HepG2 (cell line): Measurements from ENCODE around the gene SPACA9. TPM values are rescaled to one million over a fixed set of nuclear protein-coding genes. Genes with fewer than 3 reads are reported as not detected.

Experiments used
- ATAC-seq: fragments of 200-7000 bp; cut with Tn5 transposase; 3 replicates; pipeline ENCODE4 v1.9.1; 2020; ENCODE audit warnings: mild to moderate bottlenecking, moderate library complexity
- BruUV-seq: library from RNA; stranded (reverse); fragments of 400-500 nt; replicated peaks from 2 replicates; lab custom pipeline; 2021; lab: Mats Ljungman, UMichigan
- CTCF ChIA-PET: fragments of 300-600 bp; formaldehyde crosslinking; extraction: SDS; loops from one replicate; lab custom pipeline; 2021; ENCODE audit warnings: low total read pairs, inconsistent platforms, low intra/inter-chr PET ratio; lab: Yijun Ruan, JAX
- POLR2A ChIA-PET: fragments of 350-600 bp; sonication (Branson Sonifier 250); formaldehyde crosslinking; loops from one replicate; lab custom pipeline; 2020; ENCODE audit warnings: antibody characterized with exemption, inconsistent platforms; lab: Yijun Ruan, JAX
- DNase-seq: peaks from one replicate; pipeline ENCODE4 v3.0.0-alpha.2; 2015; ENCODE audit warnings: low spot score
- FAIRE-seq: peaks from 3 replicates; lab custom pipeline; 2011; peaks lifted over from hg19 to GRCh38; lab: Jason Lieb, UNC
- H2AFZ ChIP-seq: one replicate; pipeline ENCODE4 v1.6.1; 2011; ENCODE audit warnings: low read length, inconsistent platforms
- H3K27ac ChIP-seq: fragments of 300-600 bp; 3 replicates; pipeline ENCODE4 v1.8.0; 2011; ENCODE audit warnings: mixed run types, mild to moderate bottlenecking, mixed read lengths, low read length, inconsistent platforms; ENCODE audit not compliant: insufficient read depth; ENCODE audit errors: extremely low read length
- H3K27me3 ChIP-seq, 2 experiments: fragments of 200-600 bp in 1 of 2; 2 replicates in 1 of 2; 3 replicates in 1 of 2; pipeline versions ENCODE4 v1.6.0 to v1.8.0; 2011; ENCODE audit warnings: low read length in 2 of 2, mild to moderate bottlenecking in 2 of 2, moderate library complexity in 2 of 2, inconsistent platforms in 1 of 2; ENCODE audit not compliant: insufficient read depth in 2 of 2, control insufficient read depth in 1 of 2
- H3K36me3 ChIP-seq, 2 experiments: fragments of 200-600 bp in 1 of 2; replicated peaks in 1 of 2; 2 replicates in 1 of 2; 3 replicates in 1 of 2; pipeline versions ENCODE4 v1.5.1 to v1.8.0; 2011; ENCODE audit warnings: low read length in 2 of 2, inconsistent platforms in 1 of 2; ENCODE audit not compliant: insufficient read depth in 2 of 2, control insufficient read depth in 1 of 2
- H3K4me1 ChIP-seq: 2 replicates; pipeline ENCODE4 v1.5.1; 2012; ENCODE audit warnings: low read length, inconsistent platforms; ENCODE audit not compliant: insufficient read depth
- H3K4me2 ChIP-seq: 2 replicates; pipeline ENCODE4 v1.6.0; 2011; ENCODE audit warnings: low read depth, low read length, inconsistent platforms
- H3K4me3 ChIP-seq, 3 experiments: fragments of 200-600 bp in 1 of 3; sonication (generic), shearing (Covaris generic) in 1 of 3; replicated peaks in 1 of 3; 2 replicates each; pipeline ENCODE4 v1.5.1; 2011 to 2016; ENCODE audit warnings: low read length in 3 of 3, inconsistent platforms in 2 of 3, low read depth in 2 of 3, mild to moderate bottlenecking in 2 of 3, control low read depth in 1 of 3, mixed read lengths in 1 of 3; ENCODE audit not compliant: insufficient read depth in 1 of 3
- H3K79me2 ChIP-seq: one replicate; pipeline ENCODE4 v1.6.1; 2011; ENCODE audit warnings: low read length, inconsistent platforms; ENCODE audit not compliant: insufficient read depth
- H3K9ac ChIP-seq: 2 replicates; pipeline ENCODE4 v1.6.0; 2011; ENCODE audit warnings: mild to moderate bottlenecking, low read depth, low read length, inconsistent platforms; ENCODE audit not compliant: insufficient read depth
- H3K9me3 ChIP-seq: 2 replicates; pipeline ENCODE4 v1.5.1; 2012; ENCODE audit warnings: mild to moderate bottlenecking, low read length
- H4K20me1 ChIP-seq: 2 replicates; pipeline ENCODE4 v1.6.0; 2011; ENCODE audit warnings: inconsistent platforms, mild to moderate bottlenecking, low read length, moderate library complexity; ENCODE audit not compliant: insufficient read depth
- BHLHE40 ChIP-seq: IDR thresholded peaks from 2 replicates; pipeline ENCODE4 v1.6.1; 2011; ENCODE audit warnings: low read length, improper control_type of control experiment
- CBX1 ChIP-seq: IDR thresholded peaks from one replicate; pipeline ENCODE4 v1.6.1; 2016; ENCODE audit warnings: antibody characterized with exemption, low read depth
- CENPX ChIP-seq: sonication (generic); formaldehyde crosslinking; IDR thresholded peaks from 2 replicates; pipeline ENCODE4 v1.9.0; 2021; ENCODE audit warnings: mild to moderate bottlenecking, missing genetic modification reagents, moderate library complexity
- E2F5 ChIP-seq: sonication (generic); formaldehyde crosslinking; conservative IDR thresholded peaks from 2 replicates; pipeline ENCODE4 v1.4.0; 2020; ENCODE audit warnings: missing genetic modification reagents
- NCOA2 ChIP-seq: sonication (generic); formaldehyde crosslinking; IDR thresholded peaks from 2 replicates; pipeline ENCODE4 v1.8.0; 2022; ENCODE audit warnings: inconsistent platforms
- SRF ChIP-seq: IDR thresholded peaks from 2 replicates; pipeline ENCODE4 v1.6.1; 2011; ENCODE audit warnings: mild to moderate bottlenecking, low read depth, low read length, moderate library complexity
- TRIM22 ChIP-seq: fragments of 450-650 bp; IDR thresholded peaks from 2 replicates; pipeline ENCODE4 v1.6.1; 2017
- XRCC5 ChIP-seq: fragments of 200-400 bp; formaldehyde crosslinking; optimal IDR thresholded peaks from 2 replicates; pipeline ENCODE3; 2017; ENCODE audit warnings: mild to moderate bottlenecking, low read length
- ZNF276 ChIP-seq: sonication (generic); formaldehyde crosslinking; IDR thresholded peaks from 2 replicates; pipeline ENCODE4 v1.4.0; 2020; ENCODE audit warnings: mild to moderate bottlenecking, low read depth, missing genetic modification reagents
- ZNF446 ChIP-seq: sonication (generic); formaldehyde crosslinking; IDR thresholded peaks from 2 replicates; pipeline ENCODE4 v1.5.0; 2020; ENCODE audit warnings: mild to moderate bottlenecking, missing genetic modification reagents
- WGBS: methylation state at CpG from one replicate; pipeline ENCODE4 v1.1.6; 2017; ENCODE audit warnings: low lambda C conversion rate; 5-methylcytosine and 5-hydroxymethylcytosine counted together
- in situ Hi-C: cut with HindIII; loops from 2 replicates; pipeline ENCODE4 v1.10.0; 2017; ENCODE audit warnings: low pct_unique_long_range_greater_than_20kb; ENCODE audit not compliant: extremely low pct_ligation_motif_present
- intact Hi-C: fragments of 100-400 bp; cut with micrococcal nuclease; formaldehyde crosslinking; loops from one replicate; pipeline ENCODE4 v1.10.0; 2022; ENCODE audit not compliant: unreplicated experiment
- polyA plus RNA-seq, 8 experiments: library from polyadenylated mRNA; depleted of rRNA in 3 of 8; stranded (reverse) in 7 of 8; unstranded in 1 of 8; fragments of >200 nt; fragmentation: Illumina TruSeq in 4 of 8; extraction: Trizol in 4 of 8; gene quantifications; 2 replicates each; pipeline versions ENCODE4 v1.2.1 to v1.2.3, GENCODE V29; 2011 to 2016; ENCODE audit warnings: low read depth in 4 of 8, missing spikeins in 1 of 8, mixed read lengths in 1 of 8; ENCODE audit not compliant: insufficient read depth in 1 of 8
- total RNA-seq, 5 experiments: library from RNA; depleted of rRNA; stranded (reverse); fragments of >200 nt; fragmentation: Illumina TruSeq; extraction: Trizol; gene quantifications; 2 replicates each; pipeline ENCODE4 v1.2.3, GENCODE V29; 2016; ENCODE audit warnings: low read depth in 1 of 5

Gene SPACA9
- total and polyA plus RNA-seq, 2 of the 13 experiments (the other 11 are each of a cell fraction or from before 2014, with no cell fraction given), result 0.15 to 0.38 TPM

- in situ Hi-C loops (no loop called here), intact Hi-C loops (no loop called here)
- Histone ChIP-seq H3K79me2 (no peaks in the 10 kb centered on the region), H2AFZ (no peak overlapping the region), H3K36me3 (no peaks in the 10 kb centered on the region), H3K9ac (no peak overlapping the region), H3K9me3 (no peaks in the 10 kb centered on the region), H3K27ac (no peak overlapping the region), H3K4me2 (no peak overlapping the region), H4K20me1 (no peaks in the 10 kb centered on the region), H3K27me3 (no peaks in the 10 kb centered on the region; a peak in 1 of 5 replicates), H3K4me1 (peaks cover 16% of the 10 kb centered on the region), H3K4me3 (no peak overlapping the region)
- ATAC-seq, result no peak
- WGBS, result 36% methylated on average over 6 of the region's 12 CpGs
- TF ChIP-seq SRF (no peak), ZNF276 (CRISPR knock-in tag) (no peak), E2F5 (CRISPR knock-in tag) (no peak), CENPX (CRISPR knock-in tag) (no peak), CBX1 (no peak), NCOA2 (CRISPR knock-in tag) (no peak), ZNF446 (CRISPR knock-in tag) (no peak), TRIM22 (no peak), XRCC5 (no peak), BHLHE40 (no peak)
- POLR2A ChIA-PET, result no interaction called here
- CTCF ChIA-PET, result no interaction called here
- DNase-seq, result no peak
- no TSS peak for BruUV-seq
- FAIRE-seq, result no peak
These were observed 32.4 kb upstream of the SPACA9 start for GRCh38 chr9:132846109-132846917.
